Panc1 (cell line): ENCODE data around the gene HS6ST3. TPM values are rescaled to one million over a fixed set of nuclear protein-coding genes. Genes with fewer than 3 reads are reported as not detected.

Source experiments
- ATAC-seq: fragments of 200-7000 bp; cut with Tn5 transposase; 2 replicates; pipeline ENCODE4 v1.9.1; 2020; ENCODE audit warnings: mild to moderate bottlenecking, moderate library complexity
- BruUV-seq: library from RNA; stranded (reverse); fragments of 400-500 nt; replicated peaks from 2 replicates; lab custom pipeline; 2021; lab: Mats Ljungman, UMichigan
- CTCF ChIA-PET: fragments of 300-600 bp; sonication (Branson Sonifier 250); formaldehyde crosslinking; loops from one replicate; lab custom pipeline; 2022; ENCODE audit warnings: antibody characterized with exemption; lab: Charles Lee
- POLR2A ChIA-PET: fragments of 300-600 bp; sonication (Branson Sonifier 250); formaldehyde crosslinking; loops from one replicate; lab custom pipeline; 2022; ENCODE audit warnings: antibody characterized with exemption; lab: Charles Lee
- DNase-seq: peaks from one replicate; pipeline ENCODE4 v3.0.0-alpha.2; 2010; ENCODE audit warnings: low read depth, low spot score
- H3K27ac ChIP-seq: 2 replicates; pipeline ENCODE4 v1.5.1; 2011; ENCODE audit warnings: mild to moderate bottlenecking, low read length, inconsistent platforms
- H3K27me3 ChIP-seq: fragments of 200-500 bp; sonication (Bioruptor generic); 2 replicates; pipeline ENCODE4 v1.6.0; 2014; ENCODE audit warnings: low read length, inconsistent platforms; ENCODE audit not compliant: control insufficient read depth, insufficient read depth
- H3K36me3 ChIP-seq: fragments of 200-500 bp; sonication (Bioruptor generic); 2 replicates; pipeline ENCODE4 v1.5.1; 2014; ENCODE audit warnings: inconsistent platforms, mild to moderate bottlenecking, low read length, moderate library complexity; ENCODE audit not compliant: control insufficient read depth, insufficient read depth
- H3K4me1 ChIP-seq: 2 replicates; pipeline ENCODE4 v1.5.1; 2011; ENCODE audit warnings: inconsistent platforms, mild to moderate bottlenecking, low read length, moderate library complexity; ENCODE audit not compliant: control insufficient read depth, insufficient read depth
- H3K4me3 ChIP-seq, 2 experiments: 2 replicates each; pipeline ENCODE4 v1.5.1; 2011 to 2012; ENCODE audit warnings: low read depth in 2 of 2, low read length in 2 of 2, mild to moderate bottlenecking in 2 of 2, inconsistent platforms in 1 of 2, moderate library complexity in 1 of 2
- H3K9me3 ChIP-seq: fragments of 200-500 bp; sonication (Bioruptor generic); 2 replicates; pipeline ENCODE4 v1.5.1; 2014; ENCODE audit warnings: low read depth, mild to moderate bottlenecking, inconsistent platforms, low read length, moderate library complexity; ENCODE audit not compliant: control insufficient read depth, insufficient read depth
- CTCF ChIP-seq: fragments of 450-650 bp; IDR thresholded peaks from 2 replicates; pipeline ENCODE4 v1.5.1; 2017; ENCODE audit warnings: mild to moderate bottlenecking
- POLR2AphosphoS5 ChIP-seq: IDR thresholded peaks from 2 replicates; pipeline ENCODE4 v1.6.1; 2012; ENCODE audit warnings: mild to moderate bottlenecking, low read depth, low read length, moderate library complexity
- SIN3A ChIP-seq: IDR thresholded peaks from 2 replicates; pipeline ENCODE4 v1.6.1; 2012; ENCODE audit warnings: low read depth, mild to moderate bottlenecking, low read length, moderate library complexity, borderline replicate concordance; ENCODE audit not compliant: insufficient read depth
- TCF7L2 ChIP-seq: IDR thresholded peaks from 2 replicates; pipeline ENCODE4 v1.6.1; 2011; ENCODE audit warnings: mild to moderate bottlenecking, low read depth, low read length, inconsistent platforms
- in situ Hi-C: cut with HindIII; loops from 2 replicates; pipeline ENCODE4 v1.10.0; 2016; ENCODE audit warnings: low sequenced_read_pairs, low pct_unique_long_range_greater_than_20kb
- intact Hi-C: fragments of 100-400 bp; cut with micrococcal nuclease; formaldehyde crosslinking; loops from one replicate; pipeline ENCODE4 v1.10.0; 2022; ENCODE audit not compliant: unreplicated experiment
- total RNA-seq: library from RNA; stranded (reverse); gene quantifications from one replicate; pipeline ENCODE4 v1.2.1, GENCODE V29; 2021; ENCODE audit not compliant: unreplicated experiment
- TF ChIP-seq, protein P1 (sequence below), 2 experiments: IDR thresholded peaks; 2 replicates each; pipeline ENCODE4 v1.6.1; 2011 to 2012; ENCODE audit warnings: low read depth in 2 of 2, control low read depth in 1 of 2, low read length in 1 of 2, mild to moderate bottlenecking in 1 of 2, moderate library complexity in 1 of 2; ENCODE audit not compliant: insufficient read depth in 1 of 2

HS6ST3 gene
- total RNA-seq, 1 experiment from 2014 or later, result 0.13 TPM

GRCh38 chr13:96285729-96286128 lies 195.8 kb downstream of the HS6ST3 start:
- POLR2A ChIA-PET, result no interaction called here
- Histone ChIP-seq H3K27ac (no peak overlapping the region), H3K9me3 (no peaks in the 10 kb centered on the region), H3K4me3 (no peak overlapping the region), H3K36me3 (no peaks in the 10 kb centered on the region), H3K27me3 (no peaks in the 10 kb centered on the region), H3K4me1 (no peaks in the 10 kb centered on the region)
- CTCF ChIA-PET, result no interaction called here
- in situ Hi-C loops, result no loop called here
- TF ChIP-seq TCF7L2 (no peak), CTCF (no peak), SIN3A (no peak), POLR2AphosphoS5 (no peak)
- TF ChIP-seq, protein P1, sequence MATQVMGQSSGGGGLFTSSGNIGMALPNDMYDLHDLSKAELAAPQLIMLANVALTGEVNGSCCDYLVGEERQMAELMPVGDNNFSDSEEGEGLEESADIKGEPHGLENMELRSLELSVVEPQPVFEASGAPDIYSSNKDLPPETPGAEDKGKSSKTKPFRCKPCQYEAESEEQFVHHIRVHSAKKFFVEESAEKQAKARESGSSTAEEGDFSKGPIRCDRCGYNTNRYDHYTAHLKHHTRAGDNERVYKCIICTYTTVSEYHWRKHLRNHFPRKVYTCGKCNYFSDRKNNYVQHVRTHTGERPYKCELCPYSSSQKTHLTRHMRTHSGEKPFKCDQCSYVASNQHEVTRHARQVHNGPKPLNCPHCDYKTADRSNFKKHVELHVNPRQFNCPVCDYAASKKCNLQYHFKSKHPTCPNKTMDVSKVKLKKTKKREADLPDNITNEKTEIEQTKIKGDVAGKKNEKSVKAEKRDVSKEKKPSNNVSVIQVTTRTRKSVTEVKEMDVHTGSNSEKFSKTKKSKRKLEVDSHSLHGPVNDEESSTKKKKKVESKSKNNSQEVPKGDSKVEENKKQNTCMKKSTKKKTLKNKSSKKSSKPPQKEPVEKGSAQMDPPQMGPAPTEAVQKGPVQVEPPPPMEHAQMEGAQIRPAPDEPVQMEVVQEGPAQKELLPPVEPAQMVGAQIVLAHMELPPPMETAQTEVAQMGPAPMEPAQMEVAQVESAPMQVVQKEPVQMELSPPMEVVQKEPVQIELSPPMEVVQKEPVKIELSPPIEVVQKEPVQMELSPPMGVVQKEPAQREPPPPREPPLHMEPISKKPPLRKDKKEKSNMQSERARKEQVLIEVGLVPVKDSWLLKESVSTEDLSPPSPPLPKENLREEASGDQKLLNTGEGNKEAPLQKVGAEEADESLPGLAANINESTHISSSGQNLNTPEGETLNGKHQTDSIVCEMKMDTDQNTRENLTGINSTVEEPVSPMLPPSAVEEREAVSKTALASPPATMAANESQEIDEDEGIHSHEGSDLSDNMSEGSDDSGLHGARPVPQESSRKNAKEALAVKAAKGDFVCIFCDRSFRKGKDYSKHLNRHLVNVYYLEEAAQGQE (IDR thresholded peaks at IDR 0.05; ENCODE audit: insufficient read depth in 1 of 2, low read depth in 2 of 2, low read length in 1 of 2), result no peak
- DNase-seq (no peak), ATAC-seq (no peak)
- intact Hi-C loops, result no loop called here
- no TSS peak for BruUV-seq

GRCh38 chr13:96294930-96295881 lies 205.3 kb downstream of the HS6ST3 start:
- no TSS peak for BruUV-seq

More at GRCh38 chr13:96294930-96295881, 205.3 kb downstream of the HS6ST3 start:
- H3K27me3 ChIP-seq, result no peaks in the 10 kb centered on the region
- H3K27ac ChIP-seq, result no peak overlapping the region
- no peaks in the 10 kb centered on the region for H3K4me1 ChIP-seq
- no peaks in the 10 kb centered on the region for H3K36me3 ChIP-seq
- no peak overlapping the region for H3K4me3 ChIP-seq
- in situ Hi-C loops, result no loop called here
- intact Hi-C loops, result no loop called here
- TF ChIP-seq CTCF, result no peak
- no peak for TF ChIP-seq SIN3A
- TF ChIP-seq, protein P1 (IDR thresholded peaks at IDR 0.05; ENCODE audit: insufficient read depth in 1 of 2, low read depth in 2 of 2, low read length in 1 of 2), result no peak
- no peak for TF ChIP-seq POLR2AphosphoS5
- TF ChIP-seq TCF7L2, result no peak
- ChIA-PET CTCF (no interaction called here), POLR2A (no interaction called here)
- H3K9me3 ChIP-seq, result no peaks in the 10 kb centered on the region
- DNase-seq, result no peak
- no peak for ATAC-seq
